Left cardiac atrium (tissue), 4 donors: ENCODE data around the gene SF3B6. TPM values are rescaled to one million over a fixed set of nuclear protein-coding genes. Genes with fewer than 3 reads are reported as not detected.

Source experiments
- ATAC-seq, 2 donors: fragments of 200-7000 bp; cut with Tn5 transposase; one replicate each; pipeline ENCODE4 v1.9.1; 2020; ENCODE audit warnings: mild to moderate bottlenecking in 2 of 2, moderate library complexity in 2 of 2
- DNase-seq: peaks from one replicate; pipeline ENCODE4 v3.0.0-alpha.2; 2020
- intact Hi-C, 2 donors: fragments of 100-400 bp; cut with DNase I; formaldehyde crosslinking; loops; one replicate each; pipeline versions ENCODE4 v1.14.1 to v1.15.1; 2022 to 2023
- total RNA-seq, 2 donors: library from RNA; stranded (reverse); fragmentation: NEBNext Ultra II Directional; extraction: Animal tissue kit (Norgen Biotek cat#: 25700); gene quantifications; one replicate each; pipeline ENCODE4 v1.2.1, GENCODE V29; 2021
- donor health status: DM: no; HTN: yes; CAD: no.
- donor health status: DM: no; HTN: yes; CAD: no; lungs with severe emphysema.
- donor health status: DM: yes; HTN: yes; CAD: no.
- donor health status: Dilated cardiomyopathy.

Gene SF3B6
- total RNA-seq, 2 donors from 2014 or later: 49.4 to 56.7 TPM

DNA sequence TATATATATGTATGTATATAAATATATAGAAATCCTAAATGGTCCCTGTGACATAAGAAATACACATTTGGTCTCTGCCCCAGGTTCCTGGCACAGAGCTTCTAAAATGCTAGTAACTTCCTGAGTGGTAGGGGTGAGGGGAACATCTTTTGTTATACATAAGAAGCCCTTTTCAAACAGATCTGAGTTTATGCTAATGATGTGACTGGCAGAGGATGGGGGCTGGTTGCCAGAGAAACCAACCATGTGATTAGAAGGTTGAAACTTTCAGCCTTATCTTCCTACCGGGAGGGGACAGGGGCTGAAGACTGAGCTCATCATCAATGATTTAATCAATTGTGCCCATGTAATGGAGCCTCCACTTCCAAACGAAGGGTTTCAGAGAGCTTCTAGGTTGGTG, 49.9 kb downstream of the SF3B6 start:
- intact Hi-C loops: no loop called here
- DNase-seq: no peak
- no peak for ATAC-seq

DNA sequence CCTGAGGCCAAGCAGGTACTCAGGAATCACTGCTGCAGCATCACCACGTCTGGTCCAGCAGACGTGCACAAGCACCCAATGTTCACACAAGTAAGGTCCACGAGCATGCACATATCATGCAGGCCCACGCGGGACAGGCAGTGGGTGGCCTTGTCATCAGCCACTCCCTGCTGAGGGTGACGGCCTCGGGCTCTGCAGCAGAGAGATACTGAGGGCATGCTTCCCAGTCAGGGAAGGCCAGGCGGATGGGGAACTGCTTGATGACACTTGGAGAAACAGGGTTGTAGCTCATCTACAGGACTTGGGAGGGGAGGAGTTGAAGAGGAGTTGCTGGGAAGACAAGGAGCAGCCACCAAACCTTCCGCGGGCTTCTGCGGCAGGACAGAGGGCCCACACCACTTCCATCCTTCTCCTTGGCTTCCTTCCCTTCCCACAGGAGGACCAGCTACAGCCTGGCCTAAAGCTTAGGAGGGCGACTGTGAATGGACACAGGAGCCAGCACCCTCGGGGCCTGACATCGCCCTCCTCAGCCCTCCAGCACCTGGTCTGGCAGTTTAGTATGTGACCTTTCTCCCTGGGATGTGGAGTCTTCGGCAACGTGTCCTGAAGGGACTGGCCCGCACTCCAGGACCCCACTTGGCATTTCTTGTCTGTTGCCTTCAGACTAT, 51.0 kb downstream of the SF3B6 start:
- intact Hi-C loops: no loop called here
- ATAC-seq: no peak
- DNase-seq: no peak

DNA sequence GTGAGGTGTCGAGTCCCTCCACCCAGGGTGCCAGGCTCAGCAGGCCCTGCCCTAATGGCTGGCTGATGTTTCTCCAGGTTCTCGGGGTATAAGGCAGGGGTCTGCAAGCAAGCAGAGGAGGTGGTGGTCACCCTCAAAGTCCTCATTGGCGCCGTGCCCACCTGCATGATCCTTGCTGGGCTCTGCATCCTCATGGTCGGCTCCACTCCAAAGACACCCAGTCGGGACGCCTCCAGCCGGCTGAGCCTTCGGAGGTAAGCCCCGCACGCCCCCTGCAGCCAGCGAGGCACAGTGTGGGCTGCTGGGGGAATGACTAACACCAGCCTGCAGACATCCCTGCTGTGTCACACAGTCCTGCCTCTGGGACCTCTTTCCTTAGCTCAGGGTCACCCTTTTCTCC, 52.1 kb downstream of the SF3B6 start:
- ATAC-seq: peak in 1 of 2 donors; percentile 48
- DNase-seq: no peak
- intact Hi-C loops: no loop called here

DNA sequence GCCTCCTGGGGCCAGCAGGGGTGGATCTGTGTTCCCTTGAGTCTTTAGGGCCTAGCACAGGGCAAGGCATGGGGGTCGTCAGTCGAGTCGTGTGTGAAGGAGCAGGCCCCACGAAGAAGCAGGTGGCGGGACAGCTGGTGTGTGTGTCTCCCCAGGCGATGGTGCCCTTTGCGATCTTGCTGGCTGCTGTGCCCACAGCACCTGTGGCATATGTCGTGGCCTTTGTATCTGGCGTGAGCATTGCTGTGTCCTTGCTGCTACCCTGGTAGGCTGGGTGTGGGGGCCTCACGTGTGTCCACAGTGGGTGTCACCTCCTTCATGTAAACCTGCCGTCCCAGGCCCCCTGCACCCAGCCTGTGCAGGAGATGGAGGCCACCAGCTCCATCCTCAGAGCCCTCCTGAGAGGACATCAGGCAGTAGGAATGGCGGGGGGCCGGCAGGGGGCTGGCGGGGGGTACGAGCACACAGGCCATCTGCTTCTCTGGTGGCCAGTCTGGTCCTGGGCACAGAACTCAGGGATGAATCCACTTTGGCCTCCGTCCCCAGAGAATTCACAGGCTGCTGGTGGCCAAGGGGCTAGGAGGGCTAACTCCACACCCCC, 53.1 kb downstream of the SF3B6 start:
- DNase-seq (no peak), ATAC-seq (no peak)
- intact Hi-C loops: no loop called here

DNA sequence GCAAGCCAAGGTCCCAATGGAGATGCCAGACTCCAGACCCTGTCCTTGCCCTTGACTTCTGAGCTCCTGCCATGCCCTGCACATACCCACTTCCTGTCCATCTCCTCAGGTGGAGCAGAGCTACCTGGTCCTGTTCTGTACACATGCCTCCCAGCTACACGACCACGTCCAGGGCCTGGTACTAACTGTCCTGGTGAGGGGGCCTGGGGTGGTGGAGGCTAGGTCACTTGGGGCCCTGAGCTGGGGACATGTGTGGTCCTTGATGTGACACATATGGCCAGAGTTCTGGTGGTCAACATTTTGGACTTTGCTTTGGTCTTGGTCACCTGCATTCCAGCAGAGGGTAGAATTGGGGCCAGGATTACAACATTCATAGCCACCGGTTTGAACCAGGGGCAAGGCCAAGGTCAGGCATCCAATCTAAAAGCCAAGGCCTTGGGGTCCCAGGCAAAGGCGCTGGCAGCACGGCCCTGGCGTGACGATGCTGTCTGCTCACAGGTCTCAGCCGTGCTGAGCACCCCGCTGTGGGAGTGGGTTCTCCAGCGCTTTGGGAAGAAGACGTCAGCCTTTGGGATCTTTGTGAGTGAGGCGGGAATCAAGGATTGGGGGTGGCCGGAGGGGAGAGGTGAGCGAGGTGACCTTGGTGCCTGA, 53.7 kb downstream of the SF3B6 start:
- intact Hi-C loops: no loop called here
- ATAC-seq: no peak
- DNase-seq: no peak

DNA sequence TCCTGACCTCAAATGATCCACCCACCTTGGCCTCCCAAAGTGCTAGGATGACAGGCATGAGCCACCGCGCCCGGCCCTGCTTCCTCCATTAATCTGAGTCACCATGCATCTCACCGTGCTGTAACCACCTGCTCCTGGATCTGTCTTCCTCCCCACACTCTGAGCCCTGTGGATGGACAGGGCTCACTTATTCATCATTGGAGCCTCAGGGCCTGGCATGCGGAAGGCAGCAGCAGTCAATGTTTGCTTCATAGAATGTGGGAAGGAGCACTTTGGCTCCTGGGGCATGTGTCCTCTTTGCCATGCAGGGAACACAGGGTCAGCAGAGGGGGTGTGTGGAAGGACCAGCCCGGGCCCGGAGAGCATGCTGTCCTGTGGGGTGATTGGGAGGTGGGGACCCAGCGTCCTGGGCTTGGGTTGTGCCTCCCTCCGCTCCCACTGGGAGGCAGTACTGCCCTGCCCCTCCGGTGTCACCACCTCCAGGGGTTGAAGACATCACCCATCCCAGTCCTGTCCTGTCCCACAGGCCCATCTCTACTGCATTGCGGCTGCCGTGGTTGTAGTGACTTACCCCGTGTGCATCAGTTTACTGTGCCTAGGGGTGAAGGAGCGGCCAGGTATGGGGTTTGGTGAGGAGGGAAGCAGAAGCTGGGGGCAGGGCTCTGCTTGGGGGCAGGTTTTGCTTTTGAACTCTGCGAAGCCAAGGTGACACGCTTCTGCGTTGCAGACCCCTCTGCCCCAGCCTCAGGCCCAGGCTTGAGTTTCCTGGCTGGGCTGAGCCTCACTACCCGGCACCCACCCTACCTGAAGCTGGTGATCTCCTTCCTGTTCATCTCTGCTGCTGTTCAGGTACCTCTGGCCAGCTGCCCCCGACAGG, 54.8 kb downstream of the SF3B6 start:
- intact Hi-C loops: no loop called here
- DNase-seq: no peak
- peak in 1 of 2 donors; percentile 14 for ATAC-seq

DNA sequence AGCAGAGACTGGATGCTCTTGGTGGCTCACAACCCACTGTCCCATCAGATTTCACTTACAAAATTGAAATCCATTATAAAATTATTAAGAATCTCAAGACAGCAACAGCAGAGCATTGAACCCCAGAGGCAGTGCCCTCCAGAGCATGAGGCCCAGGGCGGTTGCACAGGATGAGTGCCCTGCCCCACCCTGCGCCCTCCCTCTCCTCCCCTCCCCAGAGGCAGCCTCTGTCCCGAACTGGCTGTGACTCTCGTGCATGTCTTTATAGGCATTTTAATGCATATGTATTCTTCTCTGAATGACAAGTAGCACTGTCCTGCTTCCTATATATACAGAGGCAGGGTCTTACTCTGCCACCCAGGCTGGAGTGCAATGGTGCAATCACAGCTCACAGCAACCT, 55.9 kb downstream of the SF3B6 start:
- DNase-seq (no peak), ATAC-seq (no peak)
- intact Hi-C loops: no loop called here

DNA sequence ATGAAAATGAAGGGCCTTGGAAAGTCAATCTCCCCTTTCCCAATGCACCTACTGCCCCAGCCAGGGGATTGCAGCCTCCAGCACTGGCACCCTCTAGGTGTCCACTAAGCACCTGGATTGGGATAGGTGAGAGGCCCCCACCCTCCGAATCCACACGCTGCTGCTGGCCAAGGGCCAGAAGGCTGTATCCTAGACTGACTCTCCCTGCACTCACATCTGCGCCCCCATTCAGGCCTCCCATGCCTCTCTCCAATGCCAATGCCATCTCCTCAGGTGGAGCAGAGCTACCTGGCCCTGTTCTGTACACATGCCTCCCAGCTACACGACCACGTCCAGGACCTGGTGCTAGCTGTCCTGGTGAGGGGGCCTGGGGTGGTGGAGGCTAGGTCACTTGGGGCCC, 56.4 kb downstream of the SF3B6 start:
- intact Hi-C loops: no loop called here
- ATAC-seq (no peak), DNase-seq (no peak)

DNA sequence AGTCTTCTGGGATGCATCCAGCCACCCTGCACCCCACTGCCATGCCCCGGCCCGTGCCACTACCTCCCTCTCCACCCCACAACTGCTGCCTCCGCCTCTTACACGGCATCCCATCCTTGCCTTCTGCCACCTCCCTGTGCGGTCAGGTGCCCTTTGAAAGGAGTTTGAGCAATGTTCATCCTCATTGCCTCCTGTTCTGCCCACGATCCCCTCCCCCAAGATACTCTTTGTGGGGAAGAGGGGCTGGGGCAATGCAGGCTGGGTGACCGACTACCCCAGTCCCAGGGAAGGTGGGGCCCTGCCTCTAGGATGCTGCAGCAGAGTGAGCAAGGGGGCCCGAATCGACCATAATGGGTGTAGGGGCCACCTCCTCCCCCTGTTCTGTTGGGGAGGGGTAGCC, 57.9 kb downstream of the SF3B6 start:
- intact Hi-C loops: no loop called here
- ATAC-seq: no peak
- DNase-seq: no peak

DNA sequence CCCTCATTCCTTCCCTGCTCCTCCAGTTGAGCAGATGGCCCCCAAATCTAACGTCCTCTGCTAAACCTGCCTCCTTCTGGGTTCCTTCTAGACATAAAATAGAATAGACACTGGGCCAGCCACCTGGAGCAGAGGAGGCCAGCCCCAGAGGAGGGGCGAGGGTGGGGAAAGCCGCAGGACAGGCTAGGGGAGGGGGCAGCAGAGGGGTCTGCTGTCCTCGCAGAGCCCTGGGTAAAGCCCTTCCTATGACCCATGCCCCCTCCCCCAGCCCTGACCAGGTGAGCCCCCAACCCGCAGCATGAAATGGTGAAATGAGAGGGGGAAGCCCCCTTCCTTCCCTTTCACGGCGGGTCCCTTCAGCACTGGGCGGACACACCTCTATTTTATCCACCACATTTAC, 58.4 kb downstream of the SF3B6 start:
- ATAC-seq: no peak
- intact Hi-C loops: no loop called here
- DNase-seq: no peak

Other genes starting within 250 kb of the SF3B6 start
- gene ATAD2B, start 149.2 kb downstream of the SF3B6 start, total RNA-seq: 10 to 100 TPM in 1 of 2 donors, 1 to 10 TPM in 1; 6.5 to 12.1 TPM
- gene UBXN2A, start 135.9 kb downstream of the SF3B6 start, total RNA-seq: 10 to 100 TPM; 21.3 to 23.7 TPM
- gene MFSD2B, start 66.2 kb downstream of the SF3B6 start, total RNA-seq: under 1 TPM; 0.39 to 0.41 TPM
- gene WDCP, start 28.9 kb downstream of the SF3B6 start, total RNA-seq: 1 to 10 TPM; 5.5 to 6.6 TPM
- 1 to 10 TPM; 4.6 to 5.3 TPM for gene FKBP1B, start 26.6 kb downstream of the SF3B6 start, total RNA-seq
- 10 to 100 TPM in 1 of 2 donors, 1 to 10 TPM in 1; 7.6 to 14.5 TPM for gene TP53I3, start 8.5 kb upstream of the SF3B6 start, total RNA-seq
- gene PFN4, start 47.0 kb upstream of the SF3B6 start, total RNA-seq: 1 to 10 TPM in 1 of 2 donors, under 1 TPM in 1; 0.52 to 1.1 TPM
- 10 to 100 TPM; 37.0 to 45.2 TPM for gene FAM228B, start 47.1 kb upstream of the SF3B6 start, total RNA-seq
- gene FAM228A, start 98.7 kb upstream of the SF3B6 start, total RNA-seq: 1 to 10 TPM in 1 of 2 donors, under 1 TPM in 1; 0.77 to 1.2 TPM